ENCODE measurements around the gene ADGRD2.

Gene ADGRD2

GRCh38 chr9:124506931-124507879 lies 57.0 kb downstream of the ADGRD2 start, which contains the start of gene NR5A1:
Gene NR5A1, minus strand, starts transcription at chr9:124507399. Its CDS starts 4,004 bp downstream, at chr9:124503395.
- DNase-seq (ENCODE audit: low read depth in 3 of 3, low spot score in 1 of 3), result no peak

- no peak for DNase-seq (ENCODE audit: low read depth in 3 of 3, low spot score in 1 of 3)
Observed at GRCh38 chr9:124507880-124508423, 57.7 kb downstream of the ADGRD2 start.

GRCh38 chr9:124510650-124511425 lies 60.6 kb downstream of the ADGRD2 start:
- no peak for DNase-seq (ENCODE audit: low read depth in 3 of 3, low spot score in 1 of 3)

- no peak for DNase-seq (ENCODE audit: low read depth in 3 of 3, low spot score in 1 of 3)
Observed at GRCh38 chr9:124511426-124511840, 61.2 kb downstream of the ADGRD2 start.

GRCh38 chr9:124511891-124512805 lies 61.9 kb downstream of the ADGRD2 start:
- DNase-seq (ENCODE audit: low read depth in 3 of 3, low spot score in 1 of 3), result no peak

GRCh38 chr9:124512806-124513204 lies 62.6 kb downstream of the ADGRD2 start:
- DNase-seq (ENCODE audit: low read depth in 3 of 3, low spot score in 1 of 3), result no peak

- DNase-seq (ENCODE audit: low read depth in 3 of 3, low spot score in 1 of 3), result no peak
Observed at GRCh38 chr9:124513376-124513994, 63.2 kb downstream of the ADGRD2 start.

GRCh38 chr9:124514125-124514524 lies 63.9 kb downstream of the ADGRD2 start:
- DNase-seq (ENCODE audit: low read depth in 3 of 3, low spot score in 1 of 3), result no peak

- DNase-seq (ENCODE audit: low read depth in 3 of 3, low spot score in 1 of 3), result no peak
Observed at GRCh38 chr9:124514874-124515273, 64.6 kb downstream of the ADGRD2 start.

- DNase-seq (ENCODE audit: low read depth in 3 of 3, low spot score in 1 of 3), result no peak
Observed at GRCh38 chr9:124517600-124517999, 67.3 kb downstream of the ADGRD2 start.

- DNase-seq (ENCODE audit: low read depth in 3 of 3, low spot score in 1 of 3), result no peak
Observed at GRCh38 chr9:124518116-124518515, 67.9 kb downstream of the ADGRD2 start.

- DNase-seq (ENCODE audit: low read depth in 3 of 3, low spot score in 1 of 3), result no peak
Observed at GRCh38 chr9:124520206-124520596, 70.0 kb downstream of the ADGRD2 start.

- no peak for DNase-seq (ENCODE audit: low read depth in 3 of 3, low spot score in 1 of 3)
Observed at GRCh38 chr9:124521142-124521541, 70.9 kb downstream of the ADGRD2 start.

GRCh38 chr9:124522121-124523098 lies 72.2 kb downstream of the ADGRD2 start:
- no peak for DNase-seq (ENCODE audit: low read depth in 3 of 3, low spot score in 1 of 3)

GRCh38 chr9:124526174-124526573 lies 75.9 kb downstream of the ADGRD2 start:
- no peak for DNase-seq (ENCODE audit: low read depth in 3 of 3, low spot score in 1 of 3)

- no peak for DNase-seq (ENCODE audit: low read depth in 3 of 3, low spot score in 1 of 3)
Observed at GRCh38 chr9:124527781-124528180, 77.5 kb downstream of the ADGRD2 start.

All from stimulated activated CD4-positive, alpha-beta T cell treated with anti-CD3 and anti-CD28 coated beads, TNF-alpha, amount 100 ng/mL, for 1 hour (primary cell).